Glomerular endothelial cell (primary cell): Measurements from ENCODE around the gene SGPL1. TPM values are rescaled to one million over a fixed set of nuclear protein-coding genes. Genes with fewer than 3 reads are reported as not detected.
"Not testable (repeated sequence)": the region's sequence is repeated elsewhere in the genome, so short reads cannot be mapped to it uniquely, and the experiment has no call there.

Source experiments
- DNase-seq: peaks from one replicate; pipeline ENCODE4 v3.0.0-alpha.2; 2011; ENCODE audit warnings: low read depth, low spot score; ENCODE audit errors: extremely low read depth
- total RNA-seq: library from RNA; depleted of rRNA; stranded (reverse); fragments of >200 nt; gene quantifications from 2 replicates; pipeline ENCODE4 v1.2.3, GENCODE V29; 2015

Gene SGPL1
- total RNA-seq, 1 donor from 2014 or later: 24.2 TPM

GRCh38 chr10:70916241-70916640 is 100.5 kb downstream of the SGPL1 start:
- no peak for DNase-seq

DNA sequence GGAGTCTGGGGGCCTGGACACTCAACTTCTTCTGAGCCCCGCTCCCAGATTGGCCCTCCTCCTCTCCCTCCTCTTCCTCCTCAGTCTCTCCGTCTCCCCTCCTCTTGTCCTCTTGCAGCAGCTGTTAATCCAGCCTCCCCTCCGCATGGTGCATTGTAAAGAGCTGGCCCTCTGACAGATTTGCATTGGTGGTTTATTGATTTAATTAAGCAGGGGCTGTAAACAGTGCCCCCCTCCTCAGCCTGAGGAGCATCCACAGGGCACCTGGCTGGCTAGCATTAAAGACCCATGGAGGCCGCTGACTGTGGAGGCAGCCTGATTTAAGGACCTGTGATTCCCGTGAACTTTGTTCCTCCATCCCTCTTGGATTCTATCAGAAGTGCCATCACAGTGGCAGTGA is 101.5 kb downstream of the SGPL1 start:
- DNase-seq: no peak

DNA sequence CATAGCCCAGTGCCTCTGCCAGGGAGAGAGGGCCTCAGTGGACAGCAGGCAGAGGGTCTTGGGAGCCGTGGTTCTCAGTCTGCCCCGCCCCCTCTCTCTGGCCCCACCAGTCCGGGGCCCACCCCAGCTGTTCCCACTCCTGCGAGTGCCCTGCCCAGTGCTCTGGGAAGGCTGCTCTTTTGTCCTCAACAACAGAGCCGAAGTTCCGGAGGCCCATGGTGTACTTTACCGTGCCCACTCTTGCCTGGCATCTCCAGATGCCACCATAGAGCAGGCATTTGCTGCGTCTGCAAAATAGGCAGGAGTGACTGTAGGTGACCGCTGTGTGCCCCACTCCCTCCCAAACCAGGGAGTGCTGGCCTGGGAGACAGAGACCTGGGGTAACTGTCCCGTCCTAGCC is 101.9 kb downstream of the SGPL1 start:
- no peak for DNase-seq

DNA sequence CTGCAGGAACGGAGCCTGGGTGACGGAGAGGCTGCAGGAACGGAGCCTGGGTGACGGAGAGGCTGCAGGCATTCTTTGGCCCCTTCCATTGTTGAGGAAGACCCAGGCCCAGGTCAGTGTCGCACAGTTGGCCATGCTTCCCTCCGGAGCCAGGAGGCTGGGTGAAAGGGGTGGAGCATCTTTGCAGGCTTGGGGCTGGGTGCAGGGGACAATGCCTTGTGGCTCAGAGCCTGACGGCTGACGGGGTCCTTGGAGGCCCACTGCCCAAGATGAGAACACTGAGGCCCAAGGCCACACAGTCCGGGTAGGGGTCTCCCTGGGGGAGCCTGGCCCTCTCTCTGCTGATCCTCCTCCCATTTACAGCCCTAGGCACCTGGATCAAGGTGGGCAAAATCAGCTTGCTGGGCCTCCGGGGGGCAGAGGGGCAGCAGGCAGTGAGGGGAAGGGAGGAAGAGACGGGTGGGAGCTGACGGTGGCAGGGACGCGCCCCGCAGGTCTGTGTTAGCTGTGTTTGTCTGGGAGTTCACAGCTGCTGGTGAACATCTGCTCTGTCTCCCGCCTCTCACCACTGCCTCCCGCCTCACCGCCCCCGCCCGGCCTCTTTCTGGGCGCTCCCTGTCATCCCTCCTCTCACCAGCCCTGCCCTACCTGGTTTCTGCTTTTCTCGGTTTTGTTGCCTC is 103.2 kb downstream of the SGPL1 start:
- DNase-seq: no peak

DNA sequence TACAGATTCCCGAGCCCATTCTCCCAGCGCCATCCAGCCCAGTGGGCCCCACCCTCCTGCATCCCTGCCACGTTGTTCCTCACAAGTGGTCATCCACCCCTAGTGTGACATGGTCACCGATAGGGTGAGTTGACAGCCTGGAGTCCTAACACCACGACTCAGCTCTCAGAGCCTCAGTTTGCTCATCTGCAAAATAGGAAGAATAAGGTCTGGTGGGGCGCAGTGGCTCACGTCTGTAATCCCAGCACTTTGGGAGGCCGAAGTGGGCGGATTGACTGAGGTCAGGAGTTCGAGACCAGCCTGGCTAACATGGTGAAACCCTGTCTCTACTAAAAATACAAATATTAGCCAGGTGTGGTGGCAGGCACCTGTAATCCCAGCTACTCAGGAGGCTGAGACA is 104.2 kb downstream of the SGPL1 start:
- DNase-seq: not testable (repeated sequence)

DNA sequence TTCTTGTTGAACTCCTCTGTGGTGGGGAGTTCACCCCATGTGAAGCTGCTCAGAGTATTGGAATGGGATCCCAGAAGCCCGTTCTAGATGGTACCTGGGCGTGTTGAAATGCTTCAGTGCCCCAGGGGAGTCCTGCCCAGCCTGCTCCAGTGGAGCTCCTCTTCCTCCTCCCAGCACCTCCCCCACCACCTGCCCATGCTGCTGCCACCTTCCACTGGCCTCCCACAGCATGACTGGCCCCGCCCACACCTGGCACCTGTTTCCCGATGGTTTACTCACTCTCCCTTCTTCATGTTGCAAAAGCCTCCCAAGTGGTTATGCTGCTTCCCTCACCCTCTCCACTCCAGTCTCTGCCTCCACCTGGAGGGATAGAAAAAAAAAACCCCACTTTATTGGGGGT is 104.8 kb downstream of the SGPL1 start:
- no peak for DNase-seq

- no peak for DNase-seq
Measured at GRCh38 chr10:70921285-70921684, 105.5 kb downstream of the SGPL1 start.

- no peak for DNase-seq
Measured at GRCh38 chr10:70923696-70924095, 107.9 kb downstream of the SGPL1 start.

GRCh38 chr10:70925377-70926225 is 109.9 kb downstream of the SGPL1 start:
- DNase-seq: no peak

DNA sequence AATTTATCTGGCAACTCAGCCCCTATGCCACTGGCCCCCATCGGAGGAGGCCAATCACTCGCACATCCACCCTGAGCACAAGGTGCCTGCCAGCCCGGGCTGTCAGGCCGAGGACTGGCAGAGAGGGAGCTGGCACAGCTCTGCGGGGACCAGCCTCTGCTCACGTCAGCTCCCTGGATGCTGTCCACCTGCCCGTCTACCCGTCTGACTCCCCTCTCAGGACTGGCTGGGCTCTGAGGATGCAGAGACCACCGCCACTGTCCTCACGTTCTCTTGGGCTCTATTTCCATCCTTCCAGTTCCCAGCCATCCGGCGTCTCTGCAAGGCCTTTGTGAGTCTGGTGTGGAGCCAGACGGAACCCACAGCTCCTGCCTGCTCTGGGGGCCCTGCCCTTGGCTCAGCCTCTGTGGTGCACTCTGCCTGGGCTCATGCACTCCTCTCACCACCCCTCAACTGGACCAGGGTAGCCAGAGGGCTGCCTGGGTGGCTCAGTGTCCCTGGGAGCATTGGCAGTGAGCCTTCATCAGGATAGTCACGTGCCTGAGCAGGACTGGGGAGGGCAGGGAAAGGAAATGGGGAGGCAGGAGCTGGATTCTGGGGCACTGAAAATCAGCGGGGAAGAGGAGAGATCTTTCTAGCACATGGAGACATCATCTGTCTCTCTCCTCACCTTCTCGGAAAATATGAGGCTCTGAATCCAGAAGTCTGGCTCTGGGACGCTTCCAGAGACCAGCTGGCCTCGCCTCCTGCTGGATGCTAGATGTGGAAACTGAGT is 110.7 kb downstream of the SGPL1 start:
- no peak for DNase-seq

DNA sequence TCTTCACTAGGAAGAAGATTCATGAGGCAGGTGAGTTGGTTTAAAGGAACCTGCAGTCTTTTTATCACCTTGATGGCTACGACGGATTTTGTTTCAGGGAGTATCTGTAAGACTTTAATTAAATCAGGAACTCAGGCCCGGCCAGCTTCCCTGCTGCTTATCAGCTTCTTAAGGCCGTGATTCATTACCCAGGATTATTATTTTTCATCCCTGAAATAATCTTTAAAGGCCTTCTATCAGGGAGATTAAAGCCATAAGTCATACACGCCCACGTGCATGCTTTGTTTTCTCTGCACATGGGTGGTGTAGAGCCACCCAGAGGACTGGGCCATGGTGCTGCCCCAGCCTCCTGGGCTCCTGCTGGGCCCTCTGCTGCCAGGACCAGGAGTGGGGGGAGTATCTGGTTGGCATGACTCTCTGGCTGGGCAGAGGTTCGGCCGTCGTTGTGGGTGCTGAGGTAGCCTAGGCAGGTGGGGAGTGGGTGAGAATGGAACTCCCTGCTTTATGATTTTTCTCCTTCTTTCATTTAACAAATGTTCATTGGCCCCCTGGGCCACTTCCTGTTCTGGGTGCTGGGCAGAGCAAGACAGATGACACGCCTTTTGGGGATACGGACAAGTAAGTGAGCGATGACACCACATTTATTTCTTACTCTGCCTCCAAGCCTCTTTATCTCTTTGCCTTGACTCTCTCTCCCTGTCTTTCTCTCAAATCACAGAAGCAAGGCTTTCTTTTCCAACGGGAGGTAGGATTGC is 111.6 kb downstream of the SGPL1 start:
- no peak for DNase-seq

DNA sequence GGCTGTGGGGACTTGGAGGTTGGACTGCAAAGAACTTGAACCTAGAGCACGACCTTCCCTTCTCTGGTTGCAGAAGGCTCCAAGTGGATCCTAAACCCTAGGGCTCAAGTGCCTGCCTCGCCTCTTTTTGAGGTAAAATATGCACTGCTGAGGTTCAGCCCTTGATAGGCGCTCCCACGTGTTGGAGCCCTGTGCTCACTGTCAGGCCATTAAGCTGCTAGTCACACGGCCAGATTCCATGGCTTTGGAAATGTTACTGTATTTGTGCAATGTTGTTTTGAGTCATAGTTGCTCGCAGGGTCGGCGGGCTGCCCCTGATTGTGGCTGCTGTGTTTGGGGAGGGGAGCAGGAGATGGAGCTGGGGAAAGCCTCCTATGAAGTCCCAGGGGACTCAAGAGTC is 112.4 kb downstream of the SGPL1 start:
- DNase-seq: no peak

- DNase-seq: no peak
Measured at GRCh38 chr10:70930263-70931000, 114.7 kb downstream of the SGPL1 start.

Other genes with a start within 250 kb of the SGPL1 start
- not detected in 2 replicates for gene PRF1, start 213.2 kb upstream of the SGPL1 start, total RNA-seq
- gene ADAMTS14, start 143.4 kb upstream of the SGPL1 start, total RNA-seq: 2.9 and 3.4 TPM in 2 replicates
- not detected in 2 replicates for gene TBATA, start 30.6 kb upstream of the SGPL1 start, total RNA-seq
- gene PCBD1, start 72.6 kb downstream of the SGPL1 start, total RNA-seq: 67.1 and 103 TPM in 2 replicates